Gastrocnemius medialis (tissue), 4 donors: ENCODE data around the gene HS3ST2. TPM values are rescaled to one million over a fixed set of nuclear protein-coding genes. Genes with fewer than 3 reads are reported as not detected.
"Not testable (repeated sequence)": the region's sequence is repeated elsewhere in the genome, so short reads cannot be mapped to it uniquely, and the experiment has no call there.

Source experiments
- ATAC-seq, 2 donors: fragments of 150-250 bp; one replicate each; pipeline ENCODE4 v1.9.1; 2016
- DNase-seq, 2 donors: peaks; one replicate each; pipeline ENCODE4 v3.0.0-alpha.2; 2019
- H3K27ac ChIP-seq, 4 donors: fragments of 200-600 bp; sonication (generic); 1 replicate in 1 of 4; 2 replicates in 3 of 4; pipeline ENCODE4 v1.5.1; 2016 to 2018; ENCODE audit warnings: mild to moderate bottlenecking in 2 of 4, moderate library complexity in 1 of 4
- H3K27me3 ChIP-seq, 3 donors: fragments of 200-600 bp; sonication (generic) in 2 of 3; 1 replicate in 1 of 3; 2 replicates in 2 of 3; pipeline versions ENCODE4 v1.5.1 to v1.6.0; 2016 to 2019; ENCODE audit warnings: mild to moderate bottlenecking in 1 of 3, moderate library complexity in 1 of 3
- H3K36me3 ChIP-seq, 2 donors: fragments of 200-600 bp; sonication (generic) in 1 of 2; one replicate each; pipeline ENCODE4 v1.5.1; 2017 to 2018
- H3K4me1 ChIP-seq, 2 donors: fragments of 200-600 bp; sonication (generic) in 1 of 2; one replicate each; pipeline ENCODE4 v1.5.1; 2016 to 2017; ENCODE audit warnings: mild to moderate bottlenecking in 2 of 2
- H3K4me3 ChIP-seq, 4 donors: fragments of 200-600 bp; sonication (generic) in 3 of 4; 1 replicate in 1 of 4; 2 replicates in 3 of 4; pipeline ENCODE4 v1.5.1; 2016 to 2019; ENCODE audit warnings: mild to moderate bottlenecking in 2 of 4
- H3K9me3 ChIP-seq, 3 donors: fragments of 200-600 bp; sonication (generic) in 2 of 3; 1 replicate in 1 of 3; 2 replicates in 2 of 3; pipeline ENCODE4 v1.5.1; 2016 to 2019
- CTCF ChIP-seq, 5 experiments: fragments of 450-650 bp in 3 of 5; fragments of 200-600 bp in 2 of 5; sonication (generic) in 2 of 5; IDR thresholded peaks in 4 of 5; conservative IDR thresholded peaks in 1 of 5; 1 replicate in 4 of 5; 2 replicates in 1 of 5; pipeline ENCODE4 v1.5.1; 2016 to 2019; ENCODE audit warnings: antibody characterized with exemption in 5 of 5, mild to moderate bottlenecking in 3 of 5, moderate library complexity in 3 of 5
- POLR2A ChIP-seq, 2 donors: fragments of 450-650 bp; IDR thresholded peaks; one replicate each; pipeline ENCODE4 v1.6.1; 2017; ENCODE audit warnings: antibody characterized with exemption in 2 of 2, mild to moderate bottlenecking in 2 of 2, moderate library complexity in 2 of 2
- in situ Hi-C, 4 donors: fragments of 200-750 bp; cut with MboI; loops; one replicate each; pipeline versions ENCODE4 v1.15.0 to v1.8.0; 2017; ENCODE audit warnings: low sequenced_read_pairs in 4 of 4
- intact Hi-C: fragments of 100-400 bp; cut with DNase I; formaldehyde crosslinking; loops from one replicate; pipeline ENCODE4 v1.15.1; 2023; ENCODE audit warnings: low total_unique reads
- total RNA-seq, 4 donors: library from RNA; depleted of rRNA; stranded (reverse); fragments of >200 nt; gene quantifications; one replicate each; pipeline versions ENCODE4 v1.1.0 to v1.2.3, GENCODE V29; 2016

The HS3ST2 gene
- total RNA-seq, 4 donors from 2014 or later = 0.13 to 0.20 TPM; not detected in 2

GRCh38 chr16:22838681-22839080 is 24.7 kb downstream of the HS3ST2 start:
- intact Hi-C loops = no loop called here
- in situ Hi-C loops = no loop called here
- H3K4me3 ChIP-seq = no peak overlapping the region
- H3K4me1 ChIP-seq = no peaks in the 10 kb centered on the region
- DNase-seq (no peak), ATAC-seq (no peak)
- H3K36me3 ChIP-seq = no peaks in the 10 kb centered on the region
- peaks cover 0 to 4% (median 0%) of the 10 kb centered on the region in 3 donors for H3K27me3 ChIP-seq
- no peak overlapping the region for H3K27ac ChIP-seq
- TF ChIP-seq POLR2A (IDR thresholded peaks at IDR 0.05) = no peak
- no peak for TF ChIP-seq CTCF (IDR thresholded peaks at IDR 0.05 in 4 of 5, conservative IDR thresholded peaks at IDR 0.05 in 1 of 5)
- no peaks in the 10 kb centered on the region for H3K9me3 ChIP-seq

GRCh38 chr16:22842031-22842430 is 28.1 kb downstream of the HS3ST2 start:
- ATAC-seq, in situ Hi-C loops, H3K27me3 ChIP-seq, H3K4me3 ChIP-seq, H3K9me3 ChIP-seq, H3K36me3 ChIP-seq, H3K4me1 ChIP-seq, DNase-seq, intact Hi-C loops, H3K27ac ChIP-seq: not testable (repeated sequence)

- in situ Hi-C loops (no loop called here), intact Hi-C loops (no loop called here)
- TF ChIP-seq CTCF (IDR thresholded peaks at IDR 0.05 in 4 of 5, conservative IDR thresholded peaks at IDR 0.05 in 1 of 5) = no peak
- TF ChIP-seq POLR2A (IDR thresholded peaks at IDR 0.05) = no peak
- ATAC-seq = no peak
- Histone ChIP-seq H3K4me1 (no peaks in the 10 kb centered on the region), H3K9me3 (no peaks in the 10 kb centered on the region), H3K27ac (no peak overlapping the region), H3K4me3 (no peak overlapping the region), H3K27me3 (peaks cover 0 to 4% (median 0%) of the 10 kb centered on the region in 3 donors), H3K36me3 (no peaks in the 10 kb centered on the region)
- DNase-seq = no peak
Observed at GRCh38 chr16:22843122-22843521, 29.2 kb downstream of the HS3ST2 start.

- TF ChIP-seq POLR2A (IDR thresholded peaks at IDR 0.05) (no peak), CTCF (IDR thresholded peaks at IDR 0.05 in 4 of 5, conservative IDR thresholded peaks at IDR 0.05 in 1 of 5) (no peak)
- no peak for ATAC-seq
- Histone ChIP-seq H3K27ac (no peak overlapping the region), H3K4me1 (no peaks in the 10 kb centered on the region), H3K27me3 (peaks cover 0 to 4% (median 0%) of the 10 kb centered on the region in 3 donors), H3K36me3 (no peaks in the 10 kb centered on the region), H3K9me3 (no peaks in the 10 kb centered on the region), H3K4me3 (no peak overlapping the region)
- DNase-seq = no peak
- in situ Hi-C loops (no loop called here), intact Hi-C loops (no loop called here)
Observed at GRCh38 chr16:22843856-22844255, 29.9 kb downstream of the HS3ST2 start.

GRCh38 chr16:22844416-22844815 is 30.5 kb downstream of the HS3ST2 start:
- Histone ChIP-seq H3K4me3 (no peak overlapping the region), H3K4me1 (no peaks in the 10 kb centered on the region), H3K36me3 (no peaks in the 10 kb centered on the region), H3K27ac (no peak overlapping the region), H3K27me3 (peaks cover 0 to 4% (median 0%) of the 10 kb centered on the region in 3 donors), H3K9me3 (no peaks in the 10 kb centered on the region)
- ATAC-seq = no peak
- DNase-seq = no peak
- TF ChIP-seq CTCF (IDR thresholded peaks at IDR 0.05 in 4 of 5, conservative IDR thresholded peaks at IDR 0.05 in 1 of 5) (no peak), POLR2A (IDR thresholded peaks at IDR 0.05) (no peak)
- in situ Hi-C loops = no loop called here
- intact Hi-C loops = no loop called here
